ENCODE data around the gene COPS3.

Gene COPS3

GRCh38 chr17:17214646-17215436 is 66.2 kb downstream of the COPS3 start:
- no peak for DNase-seq

- no peak for DNase-seq
These were observed 67.3 kb downstream of the COPS3 start for GRCh38 chr17:17213775-17214174.

- no peak for DNase-seq
These were observed 73.0 kb downstream of the COPS3 start for GRCh38 chr17:17207998-17208397.

GRCh38 chr17:17206913-17207335 is 74.1 kb downstream of the COPS3 start:
- no peak for DNase-seq

GRCh38 chr17:17206124-17206912 is 74.7 kb downstream of the COPS3 start, which contains the start of gene PLD6:
TSS of gene PLD6 (minus strand) at chr17:17206333. CDS start at chr17:17206286, 47 bp downstream.
- peak; percentile 93 for DNase-seq

GRCh38 chr17:17205368-17206123 is 75.5 kb downstream of the COPS3 start:
- DNase-seq = peak; percentile 58

- DNase-seq = no peak
These were observed 76.3 kb downstream of the COPS3 start for GRCh38 chr17:17204635-17205231.

GRCh38 chr17:17204041-17204591 is 76.9 kb downstream of the COPS3 start:
- no peak for DNase-seq

- no peak for DNase-seq
These were observed 77.8 kb downstream of the COPS3 start for GRCh38 chr17:17203173-17203730.

- DNase-seq = no peak
These were observed 79.1 kb downstream of the COPS3 start for GRCh38 chr17:17201907-17202306.

GRCh38 chr17:17201271-17201670 is 79.8 kb downstream of the COPS3 start:
- DNase-seq = no peak

- no peak for DNase-seq
These were observed 80.2 kb downstream of the COPS3 start for GRCh38 chr17:17200831-17201230.

GRCh38 chr17:17200311-17200710 is 80.7 kb downstream of the COPS3 start:
- DNase-seq = no peak

- no peak for DNase-seq
These were observed 82.8 kb downstream of the COPS3 start for GRCh38 chr17:17198281-17198680.

- no peak for DNase-seq
These were observed 84.3 kb downstream of the COPS3 start for GRCh38 chr17:17196776-17197175.
